Measurements from ENCODE around the gene CDK19.
"Not testable (repeated sequence)": the region's sequence is repeated elsewhere in the genome, so short reads cannot be mapped to it uniquely, and the experiment has no call there.

CDK19 gene

GRCh38 chr6:110815411-110816409 lies at the start of gene CDK19:
TSS of gene CDK19 (minus strand) at chr6:110815469. CDS start at chr6:110815136, 333 bp downstream.
- peak; percentile 85 to 96 (median 92) for DNase-seq (ENCODE audit: low read depth in 2 of 3, low spot score in 2 of 3)

- no peak for DNase-seq (ENCODE audit: low read depth in 2 of 3, low spot score in 2 of 3)
These were observed 49.6 kb upstream of the CDK19 start for GRCh38 chr6:110864824-110865223.

- DNase-seq (ENCODE audit: low read depth in 2 of 3, low spot score in 2 of 3) = no peak
These were observed 44.1 kb upstream of the CDK19 start for GRCh38 chr6:110859335-110859792.

- no peak for DNase-seq (ENCODE audit: low read depth in 2 of 3, low spot score in 2 of 3)
These were observed 43.4 kb upstream of the CDK19 start for GRCh38 chr6:110858562-110859214.

GRCh38 chr6:110858016-110858415 lies 42.7 kb upstream of the CDK19 start:
- no peak for DNase-seq (ENCODE audit: low read depth in 2 of 3, low spot score in 2 of 3)

- no peak for DNase-seq (ENCODE audit: low read depth in 2 of 3, low spot score in 2 of 3)
These were observed 41.0 kb upstream of the CDK19 start for GRCh38 chr6:110856296-110856695.

- no peak for DNase-seq (ENCODE audit: low read depth in 2 of 3, low spot score in 2 of 3)
These were observed 38.6 kb upstream of the CDK19 start for GRCh38 chr6:110853754-110854477.

GRCh38 chr6:110852773-110853172 lies 37.5 kb upstream of the CDK19 start:
- no peak for DNase-seq (ENCODE audit: low read depth in 2 of 3, low spot score in 2 of 3)

GRCh38 chr6:110849781-110850180 lies 34.5 kb upstream of the CDK19 start:
- DNase-seq (ENCODE audit: low read depth in 2 of 3, low spot score in 2 of 3) = no peak

GRCh38 chr6:110841266-110841665 lies 26.0 kb upstream of the CDK19 start:
- DNase-seq (ENCODE audit: low read depth in 2 of 3, low spot score in 2 of 3) = no peak

- not testable (repeated sequence) for DNase-seq (ENCODE audit: low read depth in 2 of 3, low spot score in 2 of 3)
These were observed 20.5 kb upstream of the CDK19 start for GRCh38 chr6:110835751-110836150.

GRCh38 chr6:110833831-110834230 lies 18.6 kb upstream of the CDK19 start:
- DNase-seq (ENCODE audit: low read depth in 2 of 3, low spot score in 2 of 3) = no peak

GRCh38 chr6:110831405-110831804 lies 16.1 kb upstream of the CDK19 start:
- no peak for DNase-seq (ENCODE audit: low read depth in 2 of 3, low spot score in 2 of 3)

- DNase-seq (ENCODE audit: low read depth in 2 of 3, low spot score in 2 of 3) = no peak
These were observed 13.1 kb upstream of the CDK19 start for GRCh38 chr6:110828396-110828795.

- DNase-seq (ENCODE audit: low read depth in 2 of 3, low spot score in 2 of 3) = no peak
These were observed 11.2 kb upstream of the CDK19 start for GRCh38 chr6:110826236-110827129.

GRCh38 chr6:110823146-110823545 lies 7.9 kb upstream of the CDK19 start:
- DNase-seq (ENCODE audit: low read depth in 2 of 3, low spot score in 2 of 3) = no peak

GRCh38 chr6:110822249-110822648 lies 7.0 kb upstream of the CDK19 start:
- no peak for DNase-seq (ENCODE audit: low read depth in 2 of 3, low spot score in 2 of 3)

- DNase-seq (ENCODE audit: low read depth in 2 of 3, low spot score in 2 of 3) = no peak
These were observed 1.4 kb upstream of the CDK19 start for GRCh38 chr6:110816677-110817076.

GRCh38 chr6:110815015-110815410 lies 256 bp downstream of the CDK19 start:
- no peak for DNase-seq (ENCODE audit: low read depth in 2 of 3, low spot score in 2 of 3)
